Measurements from ENCODE around the gene MIGA1. TPM values are rescaled to one million over a fixed set of nuclear protein-coding genes. Genes with fewer than 3 reads are reported as not detected.

Gene MIGA1
- total RNA-seq, 1 donor from 2014 or later: 17.3 TPM

DNA sequence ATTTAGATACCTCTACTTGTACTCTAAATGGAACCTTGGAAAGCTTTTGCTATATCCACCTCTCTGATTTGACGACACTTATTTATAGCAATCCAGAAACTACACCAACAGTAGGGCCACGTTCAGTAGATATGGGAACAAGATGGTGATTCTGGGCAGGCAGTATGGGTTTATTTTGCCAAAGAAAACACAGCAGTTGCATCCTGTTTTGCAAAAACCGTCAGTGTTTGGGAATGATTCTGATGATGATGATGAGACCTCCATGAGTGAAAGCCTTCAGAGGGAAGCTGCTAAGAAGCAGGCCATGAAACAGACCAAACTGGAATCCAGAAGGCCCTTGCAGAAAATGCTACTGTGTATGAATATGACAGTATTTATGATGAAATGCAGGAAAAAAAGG, 67.5 kb downstream of the MIGA1 start:
- peaks cover 12% of the 10 kb centered on the region for H3K36me3 ChIP-seq
- TF ChIP-seq, protein P1, sequence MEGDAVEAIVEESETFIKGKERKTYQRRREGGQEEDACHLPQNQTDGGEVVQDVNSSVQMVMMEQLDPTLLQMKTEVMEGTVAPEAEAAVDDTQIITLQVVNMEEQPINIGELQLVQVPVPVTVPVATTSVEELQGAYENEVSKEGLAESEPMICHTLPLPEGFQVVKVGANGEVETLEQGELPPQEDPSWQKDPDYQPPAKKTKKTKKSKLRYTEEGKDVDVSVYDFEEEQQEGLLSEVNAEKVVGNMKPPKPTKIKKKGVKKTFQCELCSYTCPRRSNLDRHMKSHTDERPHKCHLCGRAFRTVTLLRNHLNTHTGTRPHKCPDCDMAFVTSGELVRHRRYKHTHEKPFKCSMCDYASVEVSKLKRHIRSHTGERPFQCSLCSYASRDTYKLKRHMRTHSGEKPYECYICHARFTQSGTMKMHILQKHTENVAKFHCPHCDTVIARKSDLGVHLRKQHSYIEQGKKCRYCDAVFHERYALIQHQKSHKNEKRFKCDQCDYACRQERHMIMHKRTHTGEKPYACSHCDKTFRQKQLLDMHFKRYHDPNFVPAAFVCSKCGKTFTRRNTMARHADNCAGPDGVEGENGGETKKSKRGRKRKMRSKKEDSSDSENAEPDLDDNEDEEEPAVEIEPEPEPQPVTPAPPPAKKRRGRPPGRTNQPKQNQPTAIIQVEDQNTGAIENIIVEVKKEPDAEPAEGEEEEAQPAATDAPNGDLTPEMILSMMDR (IDR thresholded peaks at IDR 0.05): no peak
- H3K4me1 ChIP-seq: no peaks in the 10 kb centered on the region
- no peaks in the 10 kb centered on the region for H3K9me3 ChIP-seq
- intact Hi-C loops (cut with DNase I): no loop called here
- DNase-seq (no peak), ATAC-seq (no peak)
- no peak overlapping the region for H3K4me3 ChIP-seq
- no peak overlapping the region for H3K27ac ChIP-seq
- no peaks in the 10 kb centered on the region for H3K27me3 ChIP-seq

DNA sequence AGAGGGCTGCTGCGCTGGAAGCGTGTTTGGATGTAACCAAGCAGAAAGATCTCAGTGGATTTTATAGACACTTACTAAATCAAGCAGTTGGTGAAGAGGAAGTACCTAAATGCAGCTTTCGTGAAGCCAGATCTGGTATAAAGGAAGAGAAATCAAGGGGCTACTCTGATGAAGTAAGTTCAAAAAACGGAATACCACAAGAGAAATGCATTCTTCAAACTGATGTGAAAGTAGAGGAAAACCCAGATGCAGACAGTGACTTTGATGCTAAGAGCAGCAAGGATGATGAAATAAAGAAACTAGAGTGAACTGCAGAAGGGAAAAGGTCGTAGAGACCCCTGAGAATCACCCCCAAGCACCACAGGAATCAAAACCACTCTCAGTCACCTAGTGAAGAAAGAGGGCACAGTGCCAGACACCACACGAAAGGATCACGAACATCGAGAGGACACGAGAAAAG, 68.2 kb downstream of the MIGA1 start:
- no peak overlapping the region for H3K4me3 ChIP-seq
- no peak for DNase-seq
- no peaks in the 10 kb centered on the region for H3K4me1 ChIP-seq
- H3K27me3 ChIP-seq: no peaks in the 10 kb centered on the region
- H3K9me3 ChIP-seq: no peaks in the 10 kb centered on the region
- intact Hi-C loops (cut with DNase I): no loop called here
- ATAC-seq: no peak
- H3K36me3 ChIP-seq: peaks cover 12% of the 10 kb centered on the region
- H3K27ac ChIP-seq: no peak overlapping the region
- TF ChIP-seq, protein P1 (IDR thresholded peaks at IDR 0.05): no peak

DNA sequence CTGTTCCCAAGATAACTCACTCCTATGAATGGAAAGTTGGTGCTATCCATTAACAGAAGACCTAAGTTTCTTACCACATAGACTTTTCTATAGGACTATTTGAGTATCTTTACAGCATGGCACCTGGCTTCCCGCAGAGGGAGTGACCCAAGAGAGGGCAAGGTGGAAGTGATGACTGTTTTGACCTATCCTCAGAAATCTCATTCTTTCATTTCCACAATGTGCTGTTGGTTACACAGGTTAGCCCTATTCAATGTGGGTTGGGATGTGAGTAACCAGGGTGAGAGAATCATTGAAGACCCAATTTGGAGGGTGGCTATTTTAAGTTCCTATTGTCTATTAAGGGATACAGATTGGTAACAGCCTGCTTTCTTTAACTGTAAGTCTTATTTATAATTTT, 70.6 kb downstream of the MIGA1 start:
- Histone ChIP-seq H3K4me3 (no peak overlapping the region), H3K27me3 (no peaks in the 10 kb centered on the region), H3K9me3 (no peaks in the 10 kb centered on the region), H3K4me1 (no peaks in the 10 kb centered on the region), H3K27ac (no peak overlapping the region), H3K36me3 (peaks cover 6% of the 10 kb centered on the region)
- no peak for DNase-seq
- ATAC-seq: no peak
- intact Hi-C loops (cut with DNase I): no loop called here
- TF ChIP-seq, protein P1 (IDR thresholded peaks at IDR 0.05): no peak

DNA sequence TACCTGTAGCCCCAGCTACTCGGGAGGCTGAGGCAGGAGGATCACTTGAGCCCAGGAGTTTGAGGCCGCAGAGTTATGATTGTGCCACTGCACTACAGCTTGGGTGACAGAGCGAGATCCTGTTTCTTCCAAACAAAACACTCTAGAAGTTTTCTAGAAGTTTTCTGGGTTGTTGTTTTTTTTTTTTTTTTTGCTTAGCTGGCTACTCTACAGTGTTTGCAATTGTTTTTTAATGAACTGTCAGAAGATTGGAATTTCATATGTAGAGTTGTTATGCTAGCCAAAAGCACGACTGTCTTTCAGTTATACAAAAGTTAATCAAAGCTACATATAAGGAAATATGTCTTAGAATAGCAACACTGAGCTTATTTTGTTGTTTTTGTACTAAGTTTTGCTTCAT, 78.1 kb downstream of the MIGA1 start:
- Histone ChIP-seq H3K4me3 (no peak overlapping the region), H3K27ac (no peak overlapping the region), H3K27me3 (no peaks in the 10 kb centered on the region), H3K9me3 (no peaks in the 10 kb centered on the region), H3K4me1 (no peaks in the 10 kb centered on the region), H3K36me3 (peaks cover 12% of the 10 kb centered on the region)
- TF ChIP-seq, protein P1 (IDR thresholded peaks at IDR 0.05): no peak
- intact Hi-C loops (cut with DNase I): no loop called here
- DNase-seq: no peak
- ATAC-seq: no peak

DNA sequence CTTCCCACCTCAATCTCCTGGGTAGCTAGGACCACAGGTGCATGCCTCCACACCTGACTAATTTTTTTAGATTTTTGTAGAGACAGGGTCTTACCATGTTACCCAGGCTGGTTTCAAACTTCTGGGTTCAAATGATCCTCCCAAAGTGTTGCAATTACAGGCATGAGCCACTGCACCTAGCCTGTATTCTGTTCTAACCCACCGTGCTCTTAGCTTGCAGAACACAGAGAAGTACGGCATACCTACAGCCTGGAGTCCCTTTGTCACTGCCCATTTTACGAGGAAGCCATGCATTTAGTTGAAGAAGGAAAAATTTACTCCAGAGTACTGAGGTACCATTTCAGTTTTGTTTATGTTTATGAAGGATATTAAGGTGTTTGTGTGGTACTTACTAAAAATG, 79.3 kb downstream of the MIGA1 start:
- intact Hi-C loops (cut with DNase I): no loop called here
- DNase-seq: no peak
- Histone ChIP-seq H3K36me3 (peaks cover 19% of the 10 kb centered on the region), H3K27me3 (no peaks in the 10 kb centered on the region), H3K27ac (no peak overlapping the region), H3K9me3 (no peaks in the 10 kb centered on the region), H3K4me3 (no peak overlapping the region), H3K4me1 (no peaks in the 10 kb centered on the region)
- TF ChIP-seq, protein P1 (IDR thresholded peaks at IDR 0.05): no peak
- no peak for ATAC-seq

DNA sequence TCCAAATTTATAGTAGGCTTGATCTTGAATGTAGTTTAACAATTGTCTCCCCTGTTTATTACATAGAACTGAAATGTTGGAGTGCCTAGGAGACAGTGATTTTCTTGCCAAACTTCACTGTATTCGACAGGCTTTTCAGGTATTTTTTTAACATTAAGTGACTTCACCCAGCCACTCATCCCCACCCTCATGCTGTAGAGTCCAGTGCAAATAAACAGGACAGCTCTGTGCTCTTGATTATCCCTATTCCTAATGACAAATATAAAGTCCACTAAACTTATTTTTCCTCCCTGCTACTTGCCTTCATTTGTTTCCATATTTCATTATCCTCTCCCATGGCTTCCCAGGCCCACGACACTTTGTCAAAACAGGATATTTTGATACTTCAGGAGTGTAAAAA, 79.8 kb downstream of the MIGA1 start:
- intact Hi-C loops (cut with DNase I): no loop called here
- Histone ChIP-seq H3K9me3 (no peaks in the 10 kb centered on the region), H3K36me3 (peaks cover 23% of the 10 kb centered on the region), H3K4me3 (no peak overlapping the region), H3K27me3 (no peaks in the 10 kb centered on the region), H3K4me1 (no peaks in the 10 kb centered on the region), H3K27ac (no peak overlapping the region)
- ATAC-seq (no peak), DNase-seq (no peak)
- TF ChIP-seq, protein P1 (IDR thresholded peaks at IDR 0.05): no peak
